HepG2 (cell line): Measurements from ENCODE around the gene MTA1. TPM values are rescaled to one million over a fixed set of nuclear protein-coding genes. Genes with fewer than 3 reads are reported as not detected.
A peak's percentile ranks its signal among the peaks of the same experiment; 100 is the strongest.

Experiments used
- ATAC-seq: fragments of 200-7000 bp; cut with Tn5 transposase; 3 replicates; pipeline ENCODE4 v1.9.1; 2020; ENCODE audit warnings: mild to moderate bottlenecking, moderate library complexity
- BruUV-seq: library from RNA; stranded (reverse); fragments of 400-500 nt; replicated peaks from 2 replicates; lab custom pipeline; 2021; lab: Mats Ljungman, UMichigan
- CTCF ChIA-PET: fragments of 300-600 bp; formaldehyde crosslinking; extraction: SDS; loops from one replicate; lab custom pipeline; 2021; ENCODE audit warnings: low total read pairs, inconsistent platforms, low intra/inter-chr PET ratio; lab: Yijun Ruan, JAX
- POLR2A ChIA-PET: fragments of 350-600 bp; sonication (Branson Sonifier 250); formaldehyde crosslinking; loops from one replicate; lab custom pipeline; 2020; ENCODE audit warnings: antibody characterized with exemption, inconsistent platforms; lab: Yijun Ruan, JAX
- DNase-seq: peaks from one replicate; pipeline ENCODE4 v3.0.0-alpha.2; 2015; ENCODE audit warnings: low spot score
- FAIRE-seq: peaks from 3 replicates; lab custom pipeline; 2011; peaks lifted over from hg19 to GRCh38; lab: Jason Lieb, UNC
- H2AFZ ChIP-seq: one replicate; pipeline ENCODE4 v1.6.1; 2011; ENCODE audit warnings: low read length, inconsistent platforms
- H3K27ac ChIP-seq: fragments of 300-600 bp; 3 replicates; pipeline ENCODE4 v1.8.0; 2011; ENCODE audit warnings: mixed run types, mild to moderate bottlenecking, mixed read lengths, low read length, inconsistent platforms; ENCODE audit not compliant: insufficient read depth; ENCODE audit errors: extremely low read length
- H3K27me3 ChIP-seq, 2 experiments: fragments of 200-600 bp in 1 of 2; 2 replicates in 1 of 2; 3 replicates in 1 of 2; pipeline versions ENCODE4 v1.6.0 to v1.8.0; 2011; ENCODE audit warnings: low read length in 2 of 2, mild to moderate bottlenecking in 2 of 2, moderate library complexity in 2 of 2, inconsistent platforms in 1 of 2; ENCODE audit not compliant: insufficient read depth in 2 of 2, control insufficient read depth in 1 of 2
- H3K36me3 ChIP-seq, 2 experiments: fragments of 200-600 bp in 1 of 2; replicated peaks in 1 of 2; 2 replicates in 1 of 2; 3 replicates in 1 of 2; pipeline versions ENCODE4 v1.5.1 to v1.8.0; 2011; ENCODE audit warnings: low read length in 2 of 2, inconsistent platforms in 1 of 2; ENCODE audit not compliant: insufficient read depth in 2 of 2, control insufficient read depth in 1 of 2
- H3K4me1 ChIP-seq: 2 replicates; pipeline ENCODE4 v1.5.1; 2012; ENCODE audit warnings: low read length, inconsistent platforms; ENCODE audit not compliant: insufficient read depth
- H3K4me2 ChIP-seq: 2 replicates; pipeline ENCODE4 v1.6.0; 2011; ENCODE audit warnings: low read depth, low read length, inconsistent platforms
- H3K4me3 ChIP-seq, 3 experiments: fragments of 200-600 bp in 1 of 3; sonication (generic), shearing (Covaris generic) in 1 of 3; replicated peaks in 1 of 3; 2 replicates each; pipeline ENCODE4 v1.5.1; 2011 to 2016; ENCODE audit warnings: low read length in 3 of 3, inconsistent platforms in 2 of 3, low read depth in 2 of 3, mild to moderate bottlenecking in 2 of 3, control low read depth in 1 of 3, mixed read lengths in 1 of 3; ENCODE audit not compliant: insufficient read depth in 1 of 3
- H3K79me2 ChIP-seq: one replicate; pipeline ENCODE4 v1.6.1; 2011; ENCODE audit warnings: low read length, inconsistent platforms; ENCODE audit not compliant: insufficient read depth
- H3K9ac ChIP-seq: 2 replicates; pipeline ENCODE4 v1.6.0; 2011; ENCODE audit warnings: mild to moderate bottlenecking, low read depth, low read length, inconsistent platforms; ENCODE audit not compliant: insufficient read depth
- H3K9me3 ChIP-seq: 2 replicates; pipeline ENCODE4 v1.5.1; 2012; ENCODE audit warnings: mild to moderate bottlenecking, low read length
- H4K20me1 ChIP-seq: 2 replicates; pipeline ENCODE4 v1.6.0; 2011; ENCODE audit warnings: inconsistent platforms, mild to moderate bottlenecking, low read length, moderate library complexity; ENCODE audit not compliant: insufficient read depth
- AGO2 ChIP-seq: fragments of 200-400 bp; formaldehyde crosslinking; optimal IDR thresholded peaks from 2 replicates; pipeline ENCODE3; 2017; ENCODE audit warnings: mild to moderate bottlenecking, low read depth, low read length, moderate library complexity
- FOXK1 ChIP-seq: sonication (generic); formaldehyde crosslinking; IDR thresholded peaks from 2 replicates; pipeline ENCODE4 v1.4.0; 2020; ENCODE audit warnings: low read depth, missing genetic modification reagents, borderline replicate concordance
- HNRNPL ChIP-seq: fragments of 200-400 bp; formaldehyde crosslinking; IDR thresholded peaks from 2 replicates; pipeline ENCODE4 v1.6.1; 2017; ENCODE audit warnings: mild to moderate bottlenecking, low read depth, low read length
- PHF20 ChIP-seq: sonication (generic); formaldehyde crosslinking; IDR thresholded peaks from 2 replicates; pipeline ENCODE4 v1.5.0; 2020; ENCODE audit warnings: mild to moderate bottlenecking, missing genetic modification reagents
- POLR2A ChIP-seq, 2 experiments: IDR thresholded peaks; 2 replicates each; pipeline ENCODE4 v1.6.1; 2011; ENCODE audit warnings: low read depth in 2 of 2, low read length in 2 of 2, mild to moderate bottlenecking in 1 of 2, moderate library complexity in 1 of 2; ENCODE audit not compliant: insufficient read depth in 1 of 2
- RAD21 ChIP-seq: fragments of 450-650 bp; formaldehyde crosslinking; IDR thresholded peaks from 2 replicates; pipeline ENCODE4 v1.5.0; 2020; ENCODE audit warnings: mild to moderate bottlenecking
- WGBS: methylation state at CpG from one replicate; pipeline ENCODE4 v1.1.6; 2017; ENCODE audit warnings: low lambda C conversion rate; 5-methylcytosine and 5-hydroxymethylcytosine counted together
- in situ Hi-C: cut with HindIII; loops from 2 replicates; pipeline ENCODE4 v1.10.0; 2017; ENCODE audit warnings: low pct_unique_long_range_greater_than_20kb; ENCODE audit not compliant: extremely low pct_ligation_motif_present
- intact Hi-C: fragments of 100-400 bp; cut with micrococcal nuclease; formaldehyde crosslinking; loops from one replicate; pipeline ENCODE4 v1.10.0; 2022; ENCODE audit not compliant: unreplicated experiment
- polyA plus RNA-seq, 8 experiments: library from polyadenylated mRNA; depleted of rRNA in 3 of 8; stranded (reverse) in 7 of 8; unstranded in 1 of 8; fragments of >200 nt; fragmentation: Illumina TruSeq in 4 of 8; extraction: Trizol in 4 of 8; gene quantifications; 2 replicates each; pipeline versions ENCODE4 v1.2.1 to v1.2.3, GENCODE V29; 2011 to 2016; ENCODE audit warnings: low read depth in 4 of 8, missing spikeins in 1 of 8, mixed read lengths in 1 of 8; ENCODE audit not compliant: insufficient read depth in 1 of 8
- total RNA-seq, 5 experiments: library from RNA; depleted of rRNA; stranded (reverse); fragments of >200 nt; fragmentation: Illumina TruSeq; extraction: Trizol; gene quantifications; 2 replicates each; pipeline ENCODE4 v1.2.3, GENCODE V29; 2016; ENCODE audit warnings: low read depth in 1 of 5

The MTA1 gene
- total and polyA plus RNA-seq, 2 of the 13 experiments (the other 11 are each of a cell fraction or from before 2014, with no cell fraction given), result 35.2 to 85.8 TPM

DNA sequence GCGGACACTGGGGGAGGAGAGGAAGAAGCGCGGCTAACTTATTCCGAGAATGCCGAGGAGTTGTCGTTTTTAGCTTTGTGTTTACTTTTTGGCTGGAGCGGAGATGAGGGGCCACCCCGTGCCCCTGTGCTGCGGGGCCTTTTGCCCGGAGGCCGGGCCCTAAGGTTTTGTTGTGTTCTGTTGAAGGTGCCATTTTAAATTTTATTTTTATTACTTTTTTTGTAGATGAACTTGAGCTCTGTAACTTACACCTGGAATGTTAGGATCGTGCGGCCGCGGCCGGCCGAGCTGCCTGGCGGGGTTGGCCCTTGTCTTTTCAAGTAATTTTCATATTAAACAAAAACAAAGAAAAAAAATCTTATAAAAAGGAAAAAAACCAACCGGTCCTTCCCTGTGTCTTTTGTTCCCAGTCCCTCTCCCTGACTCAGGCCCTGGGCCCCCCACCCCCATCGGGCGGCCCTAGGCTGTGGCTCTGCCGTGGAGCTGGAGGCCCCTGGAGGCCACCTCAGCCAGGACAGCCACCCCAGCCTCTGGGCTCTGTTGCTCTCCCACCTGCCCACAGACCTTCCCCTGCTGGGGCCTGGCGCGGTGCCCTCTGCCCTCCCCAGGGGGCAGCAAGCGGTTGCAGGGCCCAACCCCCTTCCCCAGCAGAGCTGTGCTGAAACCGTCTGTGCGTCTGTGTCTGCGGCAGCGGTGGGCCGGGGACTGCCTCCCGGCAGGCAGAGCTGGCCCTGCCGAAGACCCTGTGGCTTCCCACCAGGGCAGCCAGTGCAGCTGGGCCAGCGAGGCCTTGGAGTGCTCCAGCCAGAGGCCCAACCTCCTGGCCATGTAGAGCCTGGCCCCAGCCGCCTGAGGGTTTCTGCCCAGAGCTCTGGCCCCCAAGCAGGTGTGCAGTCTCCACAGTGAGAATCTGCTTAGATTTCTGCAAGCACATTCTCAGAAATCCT, 51.0 kb downstream of the MTA1 start:
- ChIA-PET CTCF (no interaction called here), POLR2A (no interaction called here)
- H3K79me2 ChIP-seq, result no peaks in the 10 kb centered on the region
- H3K27ac ChIP-seq, result no peak overlapping the region
- ATAC-seq (no peak), FAIRE-seq (no peak), DNase-seq (no peak)
- intact Hi-C loops, result no loop called here
- 90% methylated on average over 22 of the region's 34 CpGs for WGBS
- peak; percentile 54; the same call in 1 of the 2 replicates for TF ChIP-seq HNRNPL
- TF ChIP-seq AGO2, result peak; percentile 98
- no peak for TF ChIP-seq PHF20 (CRISPR knock-in tag)
- peak in 1 of 2 experiments; percentile 34; a peak in 1 of 4 replicates for TF ChIP-seq POLR2A (IDR thresholded peaks at IDR 0.05; ENCODE audit: insufficient read depth in 1 of 2, low read depth in 2 of 2, low read length in 2 of 2)
- no peaks in the 10 kb centered on the region for H3K9me3 ChIP-seq
- in situ Hi-C loops, result no loop called here
- peaks cover 17% of the 10 kb centered on the region for H3K4me1 ChIP-seq
- H3K4me2 ChIP-seq, result no peak overlapping the region
- no peak overlapping the region for H2AFZ ChIP-seq
- 0 out of 2 replicates have a peak, but pooled peaks cover 2% of the 10 kb centered on the region for H4K20me1 ChIP-seq
- peaks cover 0 to 4% of the 10 kb centered on the region in 2 experiments; a peak in 2 of 5 replicates for H3K27me3 ChIP-seq
- no TSS peak for BruUV-seq
- H3K36me3 ChIP-seq, result peaks cover 6 to 8% of the 10 kb centered on the region in 2 experiments; a peak in 1 of 5 replicates
- H3K4me3 ChIP-seq, result no peak overlapping the region
- H3K9ac ChIP-seq, result no peak overlapping the region

DNA sequence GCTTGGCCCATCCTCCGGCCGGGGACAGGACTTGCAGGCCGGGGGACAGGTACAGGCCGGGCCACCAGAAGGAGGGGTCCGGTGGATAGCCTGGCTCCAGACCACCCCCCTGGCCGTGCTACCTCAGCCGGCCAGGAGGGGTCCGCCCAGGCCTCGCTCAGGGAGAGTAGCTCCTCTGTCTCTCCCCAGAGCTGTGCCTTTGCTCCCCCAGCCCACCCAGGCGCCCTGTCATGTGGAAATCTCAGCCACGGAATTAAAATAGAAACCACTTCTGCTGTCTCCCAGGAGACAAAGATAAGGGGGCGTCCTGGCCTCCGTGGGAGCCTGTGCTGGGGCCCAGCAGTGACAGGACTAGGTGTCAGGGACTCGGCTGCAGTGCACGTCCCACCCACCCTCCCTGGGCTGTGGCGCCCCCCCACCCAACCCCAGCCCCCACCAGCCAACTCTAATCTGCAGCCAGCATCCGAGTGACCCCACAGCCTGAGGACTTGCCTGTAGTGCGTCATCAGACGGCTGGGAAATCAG, 51.7 kb downstream of the MTA1 start:
- CTCF ChIA-PET, result no interaction called here
- no TSS peak for BruUV-seq
- H3K9me3 ChIP-seq, result no peaks in the 10 kb centered on the region
- ATAC-seq, result peak; percentile 29
- peaks cover 6 to 8% of the 10 kb centered on the region in 2 experiments; a peak in 1 of 5 replicates for H3K36me3 ChIP-seq
- peaks cover 21% of the 10 kb centered on the region for H3K4me1 ChIP-seq
- H4K20me1 ChIP-seq, result 0 out of 2 replicates have a peak, but pooled peaks cover 2% of the 10 kb centered on the region
- in situ Hi-C loops, result no loop called here
- no peak overlapping the region for H3K9ac ChIP-seq
- no peaks in the 10 kb centered on the region for H3K79me2 ChIP-seq
- no peak for FAIRE-seq
- H3K4me2 ChIP-seq, result no peak overlapping the region
- 0 out of 2 replicates have a peak, but pooled peaks have one; percentile 32 for TF ChIP-seq RAD21 (CRISPR knock-in tag)
- TF ChIP-seq FOXK1 (CRISPR knock-in tag), result no peak
- 80% methylated on average over 1 of the region's 19 CpGs for WGBS
- no peak overlapping the region for H3K27ac ChIP-seq
- POLR2A ChIA-PET, result interaction anchor here (1.0 kb wide), 1 partner anchor 15 kb away, joined by 3 read pairs; no protein-coding TSS in a partner anchor
- H3K4me3 ChIP-seq, result no peak overlapping the region
- no peak overlapping the region for H2AFZ ChIP-seq
- no peak for DNase-seq
- intact Hi-C loops, result no loop called here
- H3K27me3 ChIP-seq, result peaks cover 0 to 4% of the 10 kb centered on the region in 2 experiments; a peak in 2 of 5 replicates
